Left ventricle myocardium inferior (tissue), 1 donor: ENCODE measurements around the gene CCDC160. TPM values are rescaled to one million over a fixed set of nuclear protein-coding genes. Genes with fewer than 3 reads are reported as not detected.
"Not testable (repeated sequence)": the region's sequence is repeated elsewhere in the genome, so short reads cannot be mapped to it uniquely, and the experiment has no call there.

Experiments used
- DNase-seq: peaks from one replicate; pipeline ENCODE4 v3.0.0-alpha.2; 2020
- H3K27ac ChIP-seq: fragments of 200-600 bp; replicated peaks from 2 replicates; pipeline ENCODE4 v1.8.0; 2021
- H3K27me3 ChIP-seq: fragments of 200-600 bp; 2 replicates; pipeline ENCODE4 v1.8.0; 2021; ENCODE audit warnings: low read depth
- H3K36me3 ChIP-seq: fragments of 200-600 bp; 2 replicates; pipeline ENCODE4 v1.8.0; 2021
- H3K4me1 ChIP-seq: fragments of 200-600 bp; 2 replicates; pipeline ENCODE4 v1.8.0; 2021
- H3K4me3 ChIP-seq: fragments of 200-600 bp; 2 replicates; pipeline ENCODE4 v1.8.0; 2021; ENCODE audit warnings: mild to moderate bottlenecking, moderate library complexity
- H3K9me3 ChIP-seq: fragments of 200-600 bp; replicated peaks from 2 replicates; pipeline ENCODE4 v1.8.0; 2021
- CTCF ChIP-seq: fragments of 200-600 bp; IDR thresholded peaks from 2 replicates; pipeline ENCODE4 v1.8.0; 2021; ENCODE audit warnings: antibody characterized with exemption, mild to moderate bottlenecking, borderline replicate concordance
- intact Hi-C: fragments of 100-400 bp; cut with micrococcal nuclease; formaldehyde crosslinking; loops from one replicate; pipeline ENCODE4 v1.11.0; 2022
- total RNA-seq: library from RNA; stranded (reverse); fragmentation: NEBNext Ultra II Directional; extraction: Animal tissue kit (Norgen Biotek cat#: 25700); gene quantifications from one replicate; pipeline ENCODE4 v1.2.1, GENCODE V29; 2021
- donor health status: DM: no; HTN: yes; CAD: no; lungs with severe emphysema.

CCDC160 gene
- total RNA-seq, 1 donor from 2014 or later, result not detected

DNA sequence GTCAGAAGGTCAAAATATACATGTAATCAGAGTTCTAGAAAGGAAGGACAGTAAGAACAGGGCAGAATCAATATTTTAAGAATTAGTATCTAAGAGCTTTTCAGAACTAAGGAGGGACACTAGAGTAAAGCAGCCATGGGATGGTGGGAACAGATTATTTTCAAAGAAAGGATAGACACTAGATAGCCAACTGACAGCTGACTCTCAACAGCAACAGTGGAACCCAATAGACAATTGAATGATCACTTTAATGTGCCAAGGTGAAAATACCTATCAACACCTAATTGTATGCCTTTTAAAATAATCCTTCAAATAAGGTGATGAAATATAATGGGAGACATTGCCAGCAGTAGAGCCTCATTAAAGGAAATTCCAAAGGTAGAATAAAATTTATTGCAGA lies 26.5 kb upstream of the CCDC160 start:
- no peak overlapping the region for H3K4me3 ChIP-seq
- intact Hi-C loops, result no loop called here
- H3K27ac ChIP-seq, result no peak overlapping the region
- no peaks in the 10 kb centered on the region for H3K36me3 ChIP-seq
- DNase-seq, result no peak
- TF ChIP-seq CTCF, result no peak
- H3K4me1 ChIP-seq, result no peaks in the 10 kb centered on the region
- no peaks in the 10 kb centered on the region for H3K27me3 ChIP-seq
- H3K9me3 ChIP-seq, result no peaks in the 10 kb centered on the region

GRCh38 chrX:134235236-134235635 lies 1.7 kb upstream of the CCDC160 start:
- no peak for TF ChIP-seq CTCF
- no peak overlapping the region for H3K4me3 ChIP-seq
- no peak overlapping the region for H3K27ac ChIP-seq
- intact Hi-C loops, result no loop called here
- H3K9me3 ChIP-seq, result no peaks in the 10 kb centered on the region
- H3K27me3 ChIP-seq, result no peaks in the 10 kb centered on the region
- no peaks in the 10 kb centered on the region for H3K36me3 ChIP-seq
- peaks cover 8% of the 10 kb centered on the region for H3K4me1 ChIP-seq
- DNase-seq, result no peak

DNA sequence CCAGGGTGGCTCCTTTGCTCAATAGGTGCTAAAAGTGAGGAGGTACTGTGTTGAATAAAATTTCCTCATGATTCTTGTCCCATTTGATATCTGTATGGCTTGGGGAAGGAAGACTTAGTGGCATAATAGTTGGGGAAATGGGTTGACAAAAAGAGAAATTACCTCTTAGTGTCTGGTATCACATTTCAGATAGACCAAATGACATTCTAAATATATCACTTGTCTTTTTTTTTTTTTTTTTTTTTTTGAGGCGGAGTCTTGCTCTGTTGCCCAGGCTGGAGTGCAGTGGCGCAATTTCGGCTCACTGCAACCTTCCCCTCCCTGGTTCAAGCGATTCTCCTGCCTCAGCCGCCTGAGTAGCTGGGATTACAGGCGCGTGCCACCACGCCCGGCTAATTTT lies 1.2 kb downstream of the CCDC160 start:
- H3K9me3 ChIP-seq, H3K36me3 ChIP-seq, H3K27me3 ChIP-seq, H3K27ac ChIP-seq, DNase-seq, H3K4me1 ChIP-seq, H3K4me3 ChIP-seq, intact Hi-C loops: not testable (repeated sequence)

- Histone ChIP-seq H3K36me3 (no peaks in the 10 kb centered on the region), H3K4me3 (no peak overlapping the region), H3K4me1 (peaks cover 8% of the 10 kb centered on the region), H3K9me3 (no peaks in the 10 kb centered on the region), H3K27me3 (no peaks in the 10 kb centered on the region), H3K27ac (no peak overlapping the region)
- intact Hi-C loops, result no loop called here
- no peak for TF ChIP-seq CTCF
- DNase-seq, result no peak
Measured at GRCh38 chrX:134239016-134239415, 2.0 kb downstream of the CCDC160 start.

- H3K9me3 ChIP-seq, result no peaks in the 10 kb centered on the region
- H3K36me3 ChIP-seq, result no peaks in the 10 kb centered on the region
- DNase-seq, result no peak
- no peak overlapping the region for H3K4me3 ChIP-seq
- no peak overlapping the region for H3K27ac ChIP-seq
- no peak for TF ChIP-seq CTCF
- intact Hi-C loops, result no loop called here
- H3K4me1 ChIP-seq, result peaks cover 8% of the 10 kb centered on the region
- no peaks in the 10 kb centered on the region for H3K27me3 ChIP-seq
Measured at GRCh38 chrX:134240209-134240608, 3.2 kb downstream of the CCDC160 start.

GRCh38 chrX:134241960-134242619 lies 5.1 kb downstream of the CCDC160 start:
- no peaks in the 10 kb centered on the region for H3K9me3 ChIP-seq
- H3K4me3 ChIP-seq, result no peak overlapping the region
- no peak for TF ChIP-seq CTCF
- H3K27ac ChIP-seq, result no peak overlapping the region
- H3K36me3 ChIP-seq, result no peaks in the 10 kb centered on the region
- H3K27me3 ChIP-seq, result no peaks in the 10 kb centered on the region
- intact Hi-C loops, result no loop called here
- H3K4me1 ChIP-seq, result peaks cover 4% of the 10 kb centered on the region
- no peak for DNase-seq
